ENCODE measurements around the gene PLPP4.

Gene PLPP4

DNA sequence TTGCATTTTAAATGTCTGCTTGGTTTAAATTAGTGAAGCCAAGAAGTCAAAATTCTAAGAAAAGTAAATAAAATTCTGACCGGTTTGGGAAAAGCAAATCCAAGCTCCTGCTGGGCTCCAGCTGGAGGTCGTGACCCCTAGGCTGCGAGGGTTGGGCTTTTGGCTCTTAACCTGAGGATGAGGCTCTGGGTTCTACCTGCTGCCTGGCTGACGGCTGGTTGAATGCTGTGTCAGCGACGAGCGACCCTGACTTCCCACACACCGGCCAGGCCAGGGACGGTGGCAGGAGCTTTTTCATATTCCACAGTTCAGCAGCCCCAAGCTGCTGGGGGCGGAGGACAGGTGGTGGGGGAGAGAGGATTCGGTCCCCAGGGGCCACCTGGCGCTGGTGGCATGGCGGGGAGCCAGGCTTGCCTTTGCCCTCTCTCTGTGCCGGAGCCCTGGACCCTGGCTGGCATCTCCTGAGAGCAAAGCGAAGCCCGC is 843 bp upstream of the PLPP4 start:
- no peak for DNase-seq (ENCODE audit: low spot score)

DNA sequence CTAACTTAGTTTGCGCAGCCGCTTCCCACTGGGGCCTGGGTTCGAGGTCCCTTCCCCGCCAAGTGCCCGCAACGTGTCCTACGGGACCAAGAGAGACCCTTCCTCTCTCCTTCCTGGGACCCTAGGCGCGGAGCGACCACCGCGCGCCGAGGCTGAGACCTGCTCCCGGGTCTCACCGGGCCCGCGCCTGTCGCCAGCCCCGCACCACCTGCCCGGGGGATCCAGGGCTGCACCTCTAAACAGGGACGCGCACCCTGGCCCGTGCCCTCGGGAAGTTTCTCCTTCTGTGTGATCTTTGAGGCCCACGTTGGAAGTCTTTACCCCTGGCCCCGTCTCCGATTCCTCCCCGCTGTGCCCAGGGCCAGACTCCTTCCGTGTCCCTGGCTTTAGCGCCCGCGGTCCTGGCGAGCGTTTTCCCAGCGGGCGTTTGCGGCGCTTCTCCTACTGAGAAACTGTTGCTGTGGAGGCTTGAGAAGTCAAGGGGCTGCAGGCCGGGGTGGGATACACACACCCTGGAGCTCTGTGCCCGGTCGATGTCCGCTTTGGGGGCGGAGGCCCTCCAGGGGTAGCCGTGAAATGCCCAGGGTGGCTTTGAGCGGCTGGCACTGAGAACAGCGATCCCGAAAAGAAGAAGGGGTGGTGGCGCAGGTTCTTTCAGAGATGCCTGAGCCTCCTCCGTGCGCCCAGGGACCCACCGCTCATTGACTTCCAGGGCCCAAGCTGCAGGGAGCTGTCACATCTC is 575 bp downstream of the PLPP4 start:
- DNase-seq (ENCODE audit: low spot score): no peak

DNA sequence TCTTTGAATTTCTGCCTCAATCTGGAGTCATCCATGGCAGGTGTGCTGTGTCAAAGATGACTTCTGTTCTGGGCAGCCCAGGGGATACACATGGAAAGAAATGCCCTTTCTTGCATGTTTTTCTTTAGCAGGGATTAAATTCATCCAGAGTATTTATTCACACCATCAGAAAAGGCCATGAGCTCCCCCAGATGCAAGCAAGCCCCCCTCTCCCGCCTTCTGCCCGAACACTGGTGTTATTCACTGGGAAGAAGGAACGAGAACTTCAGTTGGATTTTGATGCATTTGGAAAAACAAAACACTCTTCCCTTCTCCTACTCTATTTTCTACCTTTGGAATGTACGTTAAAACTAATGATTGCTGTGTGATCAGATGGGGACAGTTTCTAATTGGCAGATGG is 1.4 kb downstream of the PLPP4 start:
- no peak for DNase-seq (ENCODE audit: low spot score)

DNA sequence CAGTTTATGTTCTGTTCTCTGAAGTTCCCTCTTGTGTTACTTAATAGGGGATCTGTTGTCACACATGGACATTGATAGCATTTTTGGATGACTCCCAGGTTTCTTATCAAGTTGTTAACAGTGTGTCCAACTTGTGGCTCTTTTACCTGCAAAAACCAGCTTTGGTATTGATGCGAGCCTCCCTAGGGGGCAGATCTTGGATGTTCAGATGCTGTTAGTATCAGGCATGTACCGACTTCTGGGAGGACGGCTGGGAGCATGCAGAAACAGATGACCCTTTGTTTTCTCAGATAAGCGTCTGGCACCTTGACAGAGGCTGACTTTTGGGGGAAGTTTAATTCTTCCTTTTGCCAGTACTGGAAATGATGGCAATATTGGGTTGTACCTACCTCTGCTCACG is 2.2 kb downstream of the PLPP4 start:
- peak; percentile 9 for DNase-seq (ENCODE audit: low spot score)

DNA sequence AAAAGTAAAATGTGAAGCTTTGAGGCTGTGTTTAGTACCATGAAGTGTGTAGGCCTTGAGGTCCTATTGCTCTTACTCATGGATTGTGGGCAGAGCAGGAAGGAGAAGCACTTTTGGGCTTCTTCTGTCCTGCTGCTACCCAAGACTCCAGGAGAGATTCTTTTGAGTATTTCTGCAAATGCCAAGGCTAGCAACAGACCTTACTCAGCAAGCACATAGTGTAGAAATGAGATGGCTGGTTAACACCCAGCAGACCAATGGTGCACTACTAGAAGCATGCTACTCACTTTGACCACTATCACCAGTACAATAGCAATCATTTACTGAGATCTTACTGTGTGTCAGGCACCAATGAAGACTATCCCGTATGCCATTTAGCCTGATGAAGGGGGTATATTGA is 3.2 kb downstream of the PLPP4 start:
- DNase-seq (ENCODE audit: low spot score): no peak

DNA sequence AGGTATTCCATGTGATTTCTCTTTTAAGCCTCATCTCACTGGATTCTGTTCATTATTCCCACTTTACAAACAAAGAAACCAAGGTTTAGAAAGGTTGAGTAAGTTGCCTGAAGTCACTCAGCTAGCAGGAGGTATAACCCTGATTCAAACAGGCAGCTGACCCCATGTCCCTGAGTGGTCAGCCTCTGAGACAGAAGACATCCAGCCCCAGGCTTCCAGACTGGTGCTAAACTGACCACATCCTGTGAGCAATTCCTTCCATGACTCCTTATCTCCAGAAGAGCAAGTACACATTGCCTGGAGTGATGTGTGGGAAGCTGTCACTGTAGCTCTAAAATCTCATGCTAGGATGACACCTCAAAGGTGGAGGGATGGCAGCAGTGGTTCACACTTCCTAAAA is 3.7 kb downstream of the PLPP4 start:
- no peak for DNase-seq (ENCODE audit: low spot score)

DNA sequence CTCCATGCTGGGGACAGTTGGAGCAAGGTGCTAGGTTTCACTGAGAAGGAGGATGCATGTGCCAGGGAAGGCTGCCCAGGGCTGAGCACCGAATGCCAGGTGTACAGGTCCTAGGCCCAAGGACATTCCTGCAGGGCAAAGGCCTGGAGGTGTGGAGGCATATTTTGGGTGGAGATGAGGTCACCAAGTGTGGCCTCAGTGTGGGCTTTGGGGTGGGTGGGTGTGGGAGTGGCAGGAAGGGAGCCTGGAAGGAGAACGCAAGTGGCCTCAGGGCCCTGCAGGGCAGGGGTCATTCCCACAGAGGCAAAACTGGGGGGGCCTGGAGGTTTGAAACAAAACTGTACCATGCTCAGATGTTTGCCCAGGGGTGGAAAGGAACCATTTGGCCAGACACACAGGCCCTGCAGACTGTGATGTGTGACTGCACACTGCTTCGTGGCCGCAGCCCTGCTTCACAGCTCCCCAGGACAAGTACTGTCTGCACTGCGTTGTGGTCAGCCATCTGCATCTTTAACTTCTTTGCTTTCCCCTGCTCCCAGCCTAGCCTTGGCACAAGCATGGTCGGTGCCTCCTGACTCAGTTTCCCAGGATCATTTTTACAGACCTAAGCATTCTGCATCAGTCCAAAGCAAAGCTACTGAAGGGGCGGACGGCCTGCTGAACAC is 5.1 kb downstream of the PLPP4 start:
- DNase-seq (ENCODE audit: low spot score): no peak

DNA sequence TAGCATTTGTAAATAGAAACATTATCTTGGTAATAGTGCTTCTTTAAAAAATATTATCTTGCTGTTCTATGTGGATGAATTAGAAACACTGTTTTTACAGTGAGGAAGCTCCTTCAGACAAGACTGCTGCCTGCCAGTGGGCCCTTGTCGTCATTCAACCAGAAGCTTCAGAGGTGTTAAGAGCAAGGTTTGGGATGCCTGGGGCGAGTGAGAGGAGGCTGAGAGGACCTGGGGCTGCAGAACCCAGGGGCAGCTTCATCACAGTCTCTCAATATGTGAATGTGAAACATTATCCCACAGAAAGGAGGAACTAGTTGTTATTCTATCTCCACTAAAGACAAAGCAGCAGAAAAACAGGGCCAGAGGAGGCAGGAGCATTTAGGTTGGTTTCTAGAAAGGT is 8.1 kb downstream of the PLPP4 start:
- no peak for DNase-seq (ENCODE audit: low spot score)

DNA sequence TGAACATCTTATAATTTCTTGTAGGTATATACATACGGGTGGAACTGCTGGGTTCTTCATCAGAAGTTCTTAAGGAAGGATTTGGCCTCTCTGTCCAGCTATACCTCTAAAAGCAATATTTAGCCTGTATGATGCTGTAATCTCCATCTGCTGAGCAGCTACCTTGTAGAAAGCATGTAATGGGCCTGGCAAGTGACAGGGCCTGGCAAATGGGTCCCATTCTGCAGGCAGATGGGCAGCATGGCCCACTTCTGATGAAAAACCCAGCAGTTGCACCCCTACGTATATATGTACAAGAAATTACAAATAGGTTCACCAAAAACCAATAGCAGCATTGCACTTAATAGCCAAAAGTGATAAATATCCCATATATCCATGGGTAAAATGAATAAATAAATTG is 9.0 kb downstream of the PLPP4 start:
- DNase-seq (ENCODE audit: low spot score): no peak

DNA sequence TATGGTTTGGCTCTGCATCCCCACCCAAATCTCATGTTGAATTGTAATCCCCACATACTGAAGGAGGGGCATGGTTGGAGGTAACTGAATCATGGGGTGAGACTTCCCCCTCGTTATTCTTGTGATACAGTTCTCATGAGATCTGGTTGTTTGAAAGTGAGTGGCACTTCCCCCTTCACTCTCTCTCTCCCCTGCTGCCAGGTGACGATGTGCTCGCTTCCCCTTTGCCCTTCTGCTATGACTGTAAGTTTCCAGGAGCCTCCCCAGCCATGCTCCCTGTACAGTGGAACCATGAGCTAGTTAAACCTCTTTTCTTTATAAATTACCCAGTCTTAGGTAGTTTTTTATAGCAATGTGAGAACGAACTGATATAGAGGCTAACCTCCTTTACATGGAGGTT is 16.6 kb downstream of the PLPP4 start:
- DNase-seq (ENCODE audit: low spot score): no peak

- DNase-seq (ENCODE audit: low spot score): no peak
These were observed 17.9 kb downstream of the PLPP4 start for GRCh38 chr10:120474956-120475355.

DNA sequence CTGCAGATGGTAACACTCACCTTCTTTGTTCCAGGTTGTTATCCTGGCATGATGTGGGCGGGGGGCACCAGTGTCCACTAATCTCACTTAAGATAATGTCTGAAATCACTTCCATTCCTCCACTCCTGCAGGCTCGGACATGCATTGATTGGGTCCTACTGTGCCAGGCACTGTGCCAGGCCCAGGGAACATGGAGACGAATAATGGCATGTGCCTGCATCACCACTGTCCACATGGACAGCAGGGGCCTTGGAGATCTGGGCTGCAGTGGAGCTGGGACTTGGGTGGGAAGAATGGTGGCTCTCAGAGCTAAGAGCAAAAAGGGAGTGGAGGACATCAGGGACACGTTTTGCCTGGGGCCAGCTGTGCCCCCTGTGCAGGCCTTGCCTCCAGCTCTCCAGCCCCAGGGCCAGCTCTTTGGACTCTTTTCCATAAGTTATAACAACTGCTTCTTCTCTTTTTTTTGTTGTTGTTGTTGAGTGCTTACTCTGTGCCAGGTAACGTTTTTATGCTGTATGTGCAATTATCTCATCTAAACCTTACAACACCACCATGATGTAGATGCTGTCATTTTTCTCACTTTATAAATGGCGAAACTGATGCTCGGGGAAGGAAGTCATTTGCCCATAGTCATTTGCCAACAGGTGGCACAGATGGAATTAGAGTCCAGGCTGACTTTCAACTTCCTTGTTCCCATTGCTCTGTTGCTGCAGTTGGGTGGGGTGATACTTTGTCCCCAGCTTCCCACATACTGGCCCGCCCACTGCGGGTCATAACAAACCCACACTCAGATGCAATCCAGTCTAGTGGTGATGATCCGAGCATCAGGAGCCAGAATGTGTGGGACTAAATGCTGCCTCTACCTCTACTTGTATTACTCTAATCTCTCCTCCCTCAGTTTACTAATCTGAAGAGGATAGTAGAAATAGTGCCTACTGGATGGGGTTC is 19.1 kb downstream of the PLPP4 start:
- DNase-seq (ENCODE audit: low spot score): no peak

DNA sequence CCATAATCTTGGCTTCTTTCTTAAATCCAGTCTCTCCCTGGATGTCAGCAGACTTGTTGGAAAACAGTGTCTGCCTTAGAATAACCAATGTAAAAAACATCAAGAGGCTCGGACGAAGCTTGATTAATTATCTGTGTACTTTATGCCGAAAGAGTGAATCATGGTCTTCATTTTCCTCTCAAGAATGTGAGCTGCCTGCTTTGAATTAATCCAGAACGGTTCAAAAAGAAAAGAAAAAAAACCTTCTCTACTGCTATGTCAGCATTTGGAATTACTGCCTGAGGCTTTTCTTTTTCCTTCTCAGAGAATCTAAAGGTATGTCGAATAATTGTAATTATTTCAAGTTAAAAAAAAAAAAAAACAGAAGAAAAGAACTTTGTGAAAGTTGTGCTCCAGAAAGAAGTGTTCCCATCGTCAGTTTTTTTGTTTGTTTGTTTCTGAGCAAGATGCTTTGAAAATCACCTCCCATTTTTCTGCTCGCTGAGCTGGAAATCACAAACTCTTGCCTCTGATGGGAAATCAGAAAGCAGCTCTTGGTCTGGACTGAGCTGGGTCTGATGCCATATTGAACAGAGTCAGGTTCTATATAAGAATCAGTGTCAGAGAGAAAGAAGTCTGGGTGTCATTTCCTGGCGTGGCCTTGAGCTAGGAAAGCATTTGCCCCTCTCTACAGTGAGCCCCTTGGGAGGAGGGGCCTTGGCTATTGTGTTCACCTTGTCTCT is 20.2 kb downstream of the PLPP4 start:
- no peak for DNase-seq (ENCODE audit: low spot score)

DNA sequence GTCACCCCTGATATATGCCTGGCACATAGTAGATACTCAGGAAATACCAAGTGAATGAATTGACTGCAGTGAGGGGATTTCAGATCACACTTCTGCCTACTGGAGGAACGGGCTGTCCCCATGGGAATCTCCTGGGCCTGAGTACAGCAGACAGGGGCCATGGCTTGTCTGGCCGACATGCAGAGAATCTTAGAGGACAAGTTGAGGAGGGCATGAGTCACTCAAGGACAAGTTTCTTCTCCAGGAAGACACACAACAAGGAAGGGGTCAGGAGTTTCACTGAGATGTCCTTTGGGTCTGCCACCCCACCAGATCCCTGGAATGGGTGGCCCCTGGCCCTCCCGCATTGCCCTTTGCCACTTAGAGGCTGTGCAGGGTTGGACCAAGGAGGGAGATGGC is 20.7 kb downstream of the PLPP4 start:
- no peak for DNase-seq (ENCODE audit: low spot score)

- no peak for DNase-seq (ENCODE audit: low spot score)
These were observed 21.4 kb downstream of the PLPP4 start for GRCh38 chr10:120478386-120478785.

GRCh38 chr10:120479506-120479905 is 22.5 kb downstream of the PLPP4 start:
- DNase-seq (ENCODE audit: low spot score): no peak

DNA sequence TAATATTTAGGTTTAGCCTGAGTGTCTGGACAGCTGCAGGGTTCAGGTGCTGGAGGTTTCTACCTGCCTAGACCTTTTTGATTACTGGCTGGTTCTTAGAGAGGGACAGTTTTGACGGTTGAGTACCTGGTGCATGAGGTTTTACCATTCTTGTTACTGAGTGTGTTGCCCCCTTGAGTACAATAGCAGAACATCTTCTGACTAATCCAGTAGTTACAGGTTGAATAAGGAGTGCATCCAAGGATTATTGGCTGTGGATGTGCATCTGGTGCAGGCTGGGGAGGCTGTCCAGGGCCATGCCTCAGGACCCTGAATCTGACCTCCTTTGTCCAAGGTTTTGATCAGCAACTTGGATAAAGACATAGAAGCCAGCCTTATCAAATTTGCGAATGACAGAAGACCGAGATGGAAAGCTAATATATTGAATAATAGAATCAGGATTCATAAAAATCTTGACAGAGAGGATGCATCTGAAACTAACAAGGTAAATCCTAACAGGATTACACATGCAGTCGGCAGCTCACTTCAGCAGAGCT is 23.1 kb downstream of the PLPP4 start:
- DNase-seq (ENCODE audit: low spot score): no peak

DNA sequence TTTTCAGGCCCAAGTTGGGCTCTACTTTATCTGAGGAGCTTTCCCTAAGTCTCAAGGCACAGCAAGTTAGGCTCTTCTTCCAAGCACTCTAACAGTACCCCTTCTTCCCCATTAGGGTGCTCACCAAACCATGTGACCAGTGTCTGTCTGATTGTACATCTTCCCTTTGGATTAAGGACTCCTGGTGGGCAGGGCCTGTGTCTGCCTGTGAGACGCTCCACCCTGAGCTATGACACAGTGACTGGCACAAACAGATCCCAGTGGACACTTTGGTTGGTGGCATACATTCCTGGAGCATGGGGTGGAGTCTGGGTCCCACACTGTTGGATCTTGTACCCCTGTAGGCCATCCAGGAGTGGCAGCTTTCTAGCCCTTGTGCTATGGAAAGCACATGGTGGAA is 23.8 kb downstream of the PLPP4 start:
- no peak for DNase-seq (ENCODE audit: low spot score)

- DNase-seq (ENCODE audit: low spot score): no peak
These were observed 26.0 kb downstream of the PLPP4 start for GRCh38 chr10:120483006-120483405.

DNA sequence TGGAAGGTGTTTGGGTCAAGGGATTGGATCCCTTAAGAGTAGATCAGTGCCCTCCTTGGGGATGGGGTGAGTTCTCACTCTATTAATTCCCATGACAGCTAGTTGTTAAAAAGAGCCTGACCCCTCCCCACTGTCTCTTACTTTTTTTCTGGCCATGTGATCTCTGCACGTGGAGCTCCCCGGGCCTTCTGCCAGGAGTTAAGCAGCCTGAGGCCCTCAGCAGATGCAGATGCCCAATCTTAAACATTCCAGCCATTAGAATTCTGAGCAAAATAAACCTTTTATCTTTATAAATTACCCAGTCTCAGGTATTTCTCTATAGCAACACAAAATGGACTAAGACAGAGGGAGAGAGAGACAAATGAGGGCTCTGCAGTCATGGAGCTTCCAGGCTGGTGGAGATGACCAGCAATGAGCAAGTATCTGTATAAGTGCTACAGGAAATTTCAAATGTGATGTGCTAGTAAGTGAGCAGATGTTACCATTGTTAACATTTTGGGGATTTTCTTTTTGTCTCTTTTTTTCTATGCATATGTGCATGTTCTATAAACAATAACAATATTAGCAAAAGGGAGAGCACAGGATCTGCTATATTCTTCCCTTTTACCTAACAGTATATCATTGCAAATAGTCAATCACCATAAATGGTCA is 26.7 kb downstream of the PLPP4 start:
- no peak for DNase-seq (ENCODE audit: low spot score)

- no peak for DNase-seq (ENCODE audit: low spot score)
These were observed 28.9 kb downstream of the PLPP4 start for GRCh38 chr10:120485946-120486345.
